ENCODE data around the gene GFOD1.

DNA sequence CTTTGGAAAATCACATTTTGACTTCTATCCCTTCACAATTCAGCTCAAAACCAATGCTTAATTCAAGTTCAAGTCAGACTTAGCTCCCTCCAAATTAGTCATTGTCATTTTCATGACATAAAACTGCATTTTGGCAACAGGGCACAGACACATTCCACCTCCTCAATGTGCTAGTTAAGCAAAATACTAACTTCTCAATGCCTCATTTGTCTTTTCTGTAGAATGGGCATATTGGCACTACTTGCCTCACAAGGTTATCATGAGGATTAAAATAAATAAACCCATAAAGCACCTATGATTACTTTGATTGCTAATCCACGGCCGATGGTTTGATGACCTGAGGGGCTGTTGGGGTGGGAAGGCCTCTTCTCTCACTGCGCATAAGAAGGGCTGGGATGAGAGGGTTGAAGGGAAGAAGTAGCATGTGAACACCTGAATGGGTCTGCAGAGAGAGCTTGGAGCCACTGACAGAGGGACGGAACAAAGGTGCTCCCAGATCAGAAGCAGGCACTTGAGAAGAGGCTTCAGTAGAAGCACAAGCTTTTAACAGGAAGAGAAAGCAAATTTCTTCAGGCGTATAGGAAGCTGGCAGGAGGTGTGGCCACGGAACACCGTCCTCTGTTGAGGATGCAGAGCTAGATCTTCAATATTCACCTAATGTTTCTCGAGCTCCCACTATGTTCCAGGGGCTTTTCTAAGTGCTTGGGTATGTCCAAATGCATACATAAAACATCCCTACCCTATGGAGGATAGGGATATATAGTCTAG, 147.4 kb downstream of the GFOD1 start:
- TF ChIP-seq POLR2AphosphoS5 (IDR thresholded peaks at IDR 0.05) (no peak), POLR2A (IDR thresholded peaks at IDR 0.05) (no peak)
